AG10803 (cell line): ENCODE measurements around the gene TMEM178A.

Experiments used
- DNase-seq: peaks from one replicate; pipeline ENCODE4 v3.0.0; 2010; ENCODE audit warnings: low read depth
- H3K4me3 ChIP-seq: 2 replicates; pipeline ENCODE4 v1.5.1; 2011; ENCODE audit warnings: mild to moderate bottlenecking, low read length, control low read depth
- CTCF ChIP-seq: conservative IDR thresholded peaks from 2 replicates; pipeline ENCODE4 v1.5.1; 2011; ENCODE audit warnings: mild to moderate bottlenecking, low read length, control low read depth, inconsistent platforms

TMEM178A gene

GRCh38 chr2:39638581-39638980 is 27.1 kb upstream of the TMEM178A start:
- no peak for DNase-seq
- no peak for TF ChIP-seq CTCF
- H3K4me3 ChIP-seq: no peak overlapping the region

GRCh38 chr2:39640107-39640506 is 25.6 kb upstream of the TMEM178A start:
- H3K4me3 ChIP-seq: no peak overlapping the region
- peak; percentile 32 for DNase-seq
- no peak for TF ChIP-seq CTCF

GRCh38 chr2:39640681-39641080 is 25.0 kb upstream of the TMEM178A start:
- no peak overlapping the region for H3K4me3 ChIP-seq
- DNase-seq: no peak
- TF ChIP-seq CTCF: no peak

- DNase-seq: no peak
- TF ChIP-seq CTCF: no peak
- H3K4me3 ChIP-seq: no peak overlapping the region
Measured at GRCh38 chr2:39641635-39642034, 24.1 kb upstream of the TMEM178A start.

- peak; percentile 84 for DNase-seq
- H3K4me3 ChIP-seq: no peak overlapping the region
- no peak for TF ChIP-seq CTCF
Measured at GRCh38 chr2:39642051-39642718, 23.5 kb upstream of the TMEM178A start.

GRCh38 chr2:39645826-39646225 is 19.9 kb upstream of the TMEM178A start:
- no peak for DNase-seq
- H3K4me3 ChIP-seq: no peak overlapping the region
- no peak for TF ChIP-seq CTCF

- no peak overlapping the region for H3K4me3 ChIP-seq
- no peak for TF ChIP-seq CTCF
- no peak for DNase-seq
Measured at GRCh38 chr2:39646267-39646666, 19.4 kb upstream of the TMEM178A start.
